Medulla oblongata (tissue), 1 donor: Measurements from ENCODE around the gene MYMK.

Source experiments
- DNase-seq: peaks from one replicate; pipeline ENCODE4 v3.0.0-alpha.2; 2015; ENCODE audit errors: extremely low spot score

Gene MYMK

GRCh38 chr9:133535306-133535877, 10.6 kb upstream of the MYMK start:
- no peak for DNase-seq

DNA sequence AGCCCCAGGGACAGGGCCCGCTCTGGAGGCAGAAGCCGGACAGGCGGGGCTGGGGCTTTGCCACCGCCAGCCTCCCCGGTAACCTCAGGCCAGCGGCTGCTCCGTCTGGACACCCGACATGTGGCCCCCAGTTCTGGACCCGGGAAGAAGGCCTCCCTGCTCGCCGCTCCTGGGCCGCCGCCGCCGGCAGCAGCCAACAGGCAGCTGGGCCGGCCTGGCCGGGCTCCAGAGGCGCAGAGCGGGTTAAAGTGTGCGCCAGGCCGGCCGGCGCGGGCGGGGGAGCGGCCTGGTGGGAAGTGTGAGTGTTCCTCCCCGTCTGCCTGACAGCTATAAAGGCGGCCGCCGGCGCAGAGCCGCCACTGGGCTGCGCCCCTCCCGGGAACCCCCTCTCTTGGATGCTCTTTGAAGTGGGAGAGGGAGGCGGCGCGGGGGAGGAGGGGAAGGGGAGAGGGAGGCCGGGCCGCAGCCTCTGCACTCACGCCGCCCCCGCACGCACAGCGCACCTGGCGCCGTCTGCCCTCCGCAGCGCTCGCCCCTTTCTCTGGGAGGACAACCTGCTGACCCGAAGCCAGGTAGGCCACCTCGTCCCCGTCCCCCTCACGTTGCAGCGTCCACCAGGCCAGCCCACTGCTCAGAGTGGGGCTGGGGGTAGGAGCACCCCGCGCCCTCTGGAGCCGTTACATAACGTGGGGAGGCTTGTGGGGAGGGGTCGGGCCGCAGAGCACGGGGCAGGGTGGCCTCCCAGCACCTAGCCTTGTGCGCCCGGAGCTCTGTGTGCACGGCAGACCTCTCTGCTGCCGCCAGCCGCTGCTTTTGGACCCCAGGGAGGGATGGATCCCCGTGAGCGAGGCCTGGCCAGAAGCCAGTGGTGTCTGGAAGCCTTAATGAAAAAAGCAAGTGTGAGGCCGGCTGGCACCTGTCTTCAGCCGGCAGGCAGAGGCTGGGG, 9.9 kb upstream of the MYMK start, which contains the start of gene ADAMTSL2:
ADAMTSL2 (plus strand) TSS at position 359 of the 946 bp plus-strand sequence. CDS start 2,009 bp downstream, outside the sequence.
- DNase-seq, result peak; percentile 71

- no peak for DNase-seq
These were observed 9.1 kb upstream of the MYMK start for GRCh38 chr9:133533857-133534256.

DNA sequence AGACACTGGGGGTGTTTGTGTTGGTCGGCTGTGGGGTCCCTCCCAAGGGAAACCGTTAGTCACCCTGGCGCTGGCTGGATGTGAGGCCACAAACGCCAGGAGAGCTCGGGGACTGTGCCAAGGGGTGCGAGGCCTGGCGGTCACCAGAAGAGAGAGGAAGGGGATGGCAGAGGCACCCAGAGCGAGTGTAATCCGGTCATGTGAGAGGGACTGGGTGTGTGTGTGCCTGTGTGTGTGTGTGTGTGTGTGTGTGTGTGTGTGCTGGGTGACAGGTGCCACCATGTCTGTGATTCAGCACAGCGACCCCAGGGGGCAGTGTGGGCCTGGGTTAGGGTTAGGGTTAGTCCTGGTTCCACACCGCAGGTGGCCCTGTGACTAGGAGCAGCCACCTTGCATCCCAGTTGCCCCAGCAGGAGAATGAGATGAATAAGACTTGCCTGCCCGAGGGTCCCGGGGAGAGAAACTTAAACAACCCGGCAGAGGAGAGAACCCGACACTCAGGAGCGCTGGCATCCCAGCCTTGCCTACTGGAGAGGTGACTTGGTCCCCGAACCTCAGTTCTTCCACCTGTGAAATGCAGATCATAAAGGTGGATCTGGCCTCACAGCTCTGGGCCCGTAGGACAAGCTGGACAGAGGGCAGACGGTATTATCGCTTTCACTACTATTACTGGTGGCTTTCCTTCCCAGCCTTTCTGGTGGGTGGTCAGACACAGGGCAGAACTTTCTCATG, 8.3 kb upstream of the MYMK start:
- DNase-seq, result peak; percentile 68

- DNase-seq, result no peak
These were observed 6.5 kb upstream of the MYMK start for GRCh38 chr9:133531293-133531692.

DNA sequence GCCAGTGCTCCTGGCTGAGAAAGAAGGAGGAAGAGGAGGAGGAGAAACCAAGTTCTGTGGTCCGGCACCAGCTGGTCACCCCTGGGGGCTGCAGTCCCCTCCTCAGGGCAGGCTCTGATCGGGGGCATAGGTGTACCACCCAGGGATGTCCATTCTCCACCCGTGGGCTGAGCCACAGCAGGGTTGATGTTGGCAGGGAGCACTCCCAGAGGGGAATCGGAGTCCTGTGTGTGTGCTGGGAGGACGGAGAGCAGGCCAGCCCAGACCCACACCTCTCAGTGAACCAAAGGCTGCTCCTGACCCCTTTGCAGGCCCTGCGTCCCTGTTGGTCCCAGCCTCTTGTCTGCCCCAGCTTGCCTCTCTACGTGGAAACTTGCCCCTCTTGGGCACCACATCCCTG, 5.1 kb upstream of the MYMK start:
- DNase-seq, result no peak

DNA sequence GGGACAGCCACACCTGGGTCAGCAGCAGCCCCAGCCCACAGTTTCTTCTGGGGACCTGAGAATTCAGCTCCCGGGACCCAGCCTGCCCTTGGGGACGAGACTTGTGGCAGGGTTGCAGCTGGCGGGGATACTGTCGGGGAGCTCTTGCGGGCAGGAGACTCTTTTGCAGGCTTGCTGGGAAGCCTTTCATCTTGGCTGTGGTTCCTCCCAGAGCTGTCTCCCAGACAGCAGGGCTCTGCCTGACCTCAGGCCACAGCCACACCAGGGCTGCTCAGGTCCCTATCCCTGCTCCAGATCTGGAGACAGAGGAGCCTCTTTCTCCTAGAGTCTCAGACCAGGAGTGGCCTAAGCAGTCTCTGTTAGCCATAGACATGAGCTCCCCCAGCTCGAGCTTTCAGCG, 4.7 kb upstream of the MYMK start:
- no peak for DNase-seq

- DNase-seq, result no peak
These were observed 4.1 kb upstream of the MYMK start for GRCh38 chr9:133528876-133529241.

GRCh38 chr9:133528001-133528875, 3.5 kb upstream of the MYMK start:
- no peak for DNase-seq

DNA sequence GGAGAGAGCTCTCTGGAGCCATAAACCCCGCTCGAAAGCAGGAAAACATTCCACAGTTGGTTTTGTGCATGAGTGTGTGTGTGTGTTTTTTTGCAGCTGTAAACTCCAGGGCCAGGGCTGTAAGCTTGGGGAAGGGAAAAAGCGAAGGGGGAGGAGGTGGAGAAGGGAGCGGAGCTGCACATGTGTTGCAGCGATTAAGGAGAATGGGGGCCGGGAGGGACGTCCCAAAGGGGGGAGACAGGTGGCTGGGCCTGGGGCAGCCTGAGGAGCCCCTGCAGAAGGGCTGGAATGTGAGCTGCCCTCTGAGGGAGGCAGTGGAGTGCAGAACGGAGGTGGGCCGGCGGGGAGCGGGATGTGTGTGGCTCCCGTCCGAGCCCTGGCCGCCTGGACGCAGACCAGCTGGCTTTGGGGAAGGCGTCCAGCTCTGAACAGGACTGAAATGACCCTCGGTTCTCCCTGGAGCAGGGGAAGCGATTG, 2.7 kb upstream of the MYMK start:
- peak; percentile 49 for DNase-seq

GRCh38 chr9:133526721-133527321, 2.1 kb upstream of the MYMK start:
- DNase-seq, result peak; percentile 88

- no peak for DNase-seq
These were observed 918 bp upstream of the MYMK start for GRCh38 chr9:133525677-133526076.

- DNase-seq, result no peak
These were observed 613 bp downstream of the MYMK start for GRCh38 chr9:133524146-133524545.

- no peak for DNase-seq
These were observed 1.7 kb downstream of the MYMK start for GRCh38 chr9:133523106-133523505.

- DNase-seq, result no peak
These were observed 2.5 kb downstream of the MYMK start for GRCh38 chr9:133522073-133522910.

DNA sequence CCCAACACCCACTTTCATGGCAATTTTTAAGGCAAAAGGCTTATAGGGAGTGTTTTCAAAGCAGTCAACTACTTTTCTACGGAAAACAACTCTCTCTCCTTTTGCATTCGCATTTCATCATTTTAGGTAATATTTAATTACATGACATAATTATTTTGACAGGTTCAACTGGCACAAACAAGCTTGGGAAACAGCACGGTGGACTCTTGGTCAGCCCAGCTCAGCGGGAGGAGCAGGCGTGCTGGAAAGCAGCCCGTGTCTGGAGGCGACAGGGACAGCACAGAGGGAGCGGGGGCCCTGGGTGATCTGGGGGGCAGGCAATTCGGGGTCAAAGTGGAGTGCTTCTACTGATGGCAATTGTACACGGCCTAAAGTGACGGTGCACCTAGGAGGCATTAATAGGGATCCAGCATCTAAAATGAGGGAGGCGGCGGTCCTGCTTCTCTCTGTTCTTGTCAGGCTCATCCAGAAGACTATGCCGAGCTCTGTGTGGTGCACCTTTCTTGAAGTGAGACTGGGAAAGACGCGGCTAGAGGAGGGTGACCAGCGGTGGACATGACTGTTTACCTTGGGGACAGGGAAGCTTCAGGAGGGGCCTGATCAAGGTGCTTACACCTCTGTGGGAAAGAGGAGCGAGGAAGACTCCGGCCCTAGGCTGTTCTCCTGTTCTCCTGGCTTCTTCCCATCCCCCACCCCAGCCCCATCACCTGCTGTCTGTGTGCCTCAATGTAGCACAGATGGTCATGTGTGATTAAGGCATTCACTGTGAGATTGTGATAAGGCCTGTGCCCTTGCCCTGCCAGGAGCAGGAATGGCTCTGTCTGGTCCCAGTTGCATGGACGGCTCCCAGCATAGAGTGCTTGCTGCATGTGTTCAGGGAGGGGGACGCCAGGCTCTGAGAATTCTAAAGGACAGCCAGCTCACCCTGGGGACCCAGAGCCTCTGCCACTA, 3.4 kb downstream of the MYMK start:
- DNase-seq, result peak; percentile 69

- no peak for DNase-seq
These were observed 4.5 kb downstream of the MYMK start for GRCh38 chr9:133520121-133520835.

DNA sequence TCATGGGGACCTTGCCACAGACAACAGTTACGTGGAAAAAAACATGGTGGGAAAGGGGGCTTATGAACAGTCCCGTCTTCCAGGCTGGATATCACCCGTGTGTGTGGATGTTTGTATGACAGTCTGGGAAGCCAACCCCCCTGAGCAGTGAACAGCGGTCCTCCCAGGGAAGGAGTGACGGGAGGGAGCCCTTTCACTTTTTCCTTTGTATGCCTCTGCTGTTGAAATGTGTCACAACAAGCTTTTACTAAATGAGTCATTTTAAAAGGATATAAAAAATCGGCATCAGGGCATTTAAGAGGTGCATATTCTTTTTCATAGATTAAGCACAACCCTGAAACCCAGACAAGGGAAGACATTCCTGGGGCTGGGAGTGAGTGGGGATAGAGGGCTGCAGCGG, 5.1 kb downstream of the MYMK start:
- DNase-seq, result no peak
